ENCODE measurements around the gene PEPD. TPM values are rescaled to one million over a fixed set of nuclear protein-coding genes. Genes with fewer than 3 reads are reported as not detected.

The PEPD gene
- total RNA-seq, 1 donor from 2014 or later = 23.8 TPM

- Mint-ChIP-seq H3K4me3 (ENCODE audit: low read depth) (no peak overlapping the region), H3K27ac (no peak overlapping the region), H3K36me3 (ENCODE audit: low read depth) (no peaks in the 10 kb centered on the region), H3K4me1 (ENCODE audit: low read depth) (no peaks in the 10 kb centered on the region), H3K9me3 (no peaks in the 10 kb centered on the region), H3K27me3 (ENCODE audit: low read depth) (no peaks in the 10 kb centered on the region)
- no peak for DNase-seq (ENCODE audit: low spot score)
- intact Hi-C loops (cut with micrococcal nuclease) = no loop called here
Measured at GRCh38 chr19:33355535-33355934, 166.1 kb downstream of the PEPD start.

- Mint-ChIP-seq H3K27ac (no peak overlapping the region), H3K9me3 (no peaks in the 10 kb centered on the region), H3K36me3 (ENCODE audit: low read depth) (no peaks in the 10 kb centered on the region), H3K27me3 (ENCODE audit: low read depth) (peaks cover 6% of the 10 kb centered on the region), H3K4me1 (ENCODE audit: low read depth) (no peaks in the 10 kb centered on the region), H3K4me3 (ENCODE audit: low read depth) (no peak overlapping the region)
- intact Hi-C loops (cut with micrococcal nuclease) = no loop called here
- no peak for DNase-seq (ENCODE audit: low spot score)
Measured at GRCh38 chr19:33350538-33351309, 170.9 kb downstream of the PEPD start.

- DNase-seq (ENCODE audit: low spot score) = no peak
- no peaks in the 10 kb centered on the region for H3K9me3 Mint-ChIP-seq
- H3K4me1 Mint-ChIP-seq (ENCODE audit: low read depth) = no peaks in the 10 kb centered on the region
- peaks cover 11% of the 10 kb centered on the region for H3K27me3 Mint-ChIP-seq (ENCODE audit: low read depth)
- intact Hi-C loops (cut with micrococcal nuclease) = no loop called here
- H3K4me3 Mint-ChIP-seq (ENCODE audit: low read depth) = no peak overlapping the region
- no peaks in the 10 kb centered on the region for H3K36me3 Mint-ChIP-seq (ENCODE audit: low read depth)
- no peak overlapping the region for H3K27ac Mint-ChIP-seq
Measured at GRCh38 chr19:33349319-33350289, 172.0 kb downstream of the PEPD start.

- intact Hi-C loops (cut with micrococcal nuclease) = no loop called here
- Mint-ChIP-seq H3K27ac (no peak overlapping the region), H3K9me3 (no peaks in the 10 kb centered on the region), H3K4me3 (ENCODE audit: low read depth) (no peak overlapping the region), H3K36me3 (ENCODE audit: low read depth) (no peaks in the 10 kb centered on the region), H3K4me1 (ENCODE audit: low read depth) (no peaks in the 10 kb centered on the region), H3K27me3 (ENCODE audit: low read depth) (peaks cover 15% of the 10 kb centered on the region)
- DNase-seq (ENCODE audit: low spot score) = no peak
Measured at GRCh38 chr19:33348301-33349010, 173.1 kb downstream of the PEPD start.

- peaks cover 21% of the 10 kb centered on the region for H3K27me3 Mint-ChIP-seq (ENCODE audit: low read depth)
- intact Hi-C loops (cut with micrococcal nuclease) = no loop called here
- H3K27ac Mint-ChIP-seq = no peak overlapping the region
- no peaks in the 10 kb centered on the region for H3K36me3 Mint-ChIP-seq (ENCODE audit: low read depth)
- no peak overlapping the region for H3K4me3 Mint-ChIP-seq (ENCODE audit: low read depth)
- no peaks in the 10 kb centered on the region for H3K4me1 Mint-ChIP-seq (ENCODE audit: low read depth)
- no peak for DNase-seq (ENCODE audit: low spot score)
- no peaks in the 10 kb centered on the region for H3K9me3 Mint-ChIP-seq
Measured at GRCh38 chr19:33347300-33347699, 174.3 kb downstream of the PEPD start.

GRCh38 chr19:33346665-33347064, 174.9 kb downstream of the PEPD start:
- Mint-ChIP-seq H3K4me1 (ENCODE audit: low read depth) (no peaks in the 10 kb centered on the region), H3K9me3 (no peaks in the 10 kb centered on the region), H3K27me3 (ENCODE audit: low read depth) (peaks cover 23% of the 10 kb centered on the region), H3K4me3 (ENCODE audit: low read depth) (no peak overlapping the region), H3K36me3 (ENCODE audit: low read depth) (no peaks in the 10 kb centered on the region), H3K27ac (no peak overlapping the region)
- intact Hi-C loops (cut with micrococcal nuclease) = no loop called here
- no peak for DNase-seq (ENCODE audit: low spot score)

- no peaks in the 10 kb centered on the region for H3K9me3 Mint-ChIP-seq
- no peaks in the 10 kb centered on the region for H3K4me1 Mint-ChIP-seq (ENCODE audit: low read depth)
- intact Hi-C loops (cut with micrococcal nuclease) = no loop called here
- DNase-seq (ENCODE audit: low spot score) = no peak
- H3K4me3 Mint-ChIP-seq (ENCODE audit: low read depth) = no peak overlapping the region
- peaks cover 34% of the 10 kb centered on the region for H3K27me3 Mint-ChIP-seq (ENCODE audit: low read depth)
- no peaks in the 10 kb centered on the region for H3K36me3 Mint-ChIP-seq (ENCODE audit: low read depth)
- no peak overlapping the region for H3K27ac Mint-ChIP-seq
Measured at GRCh38 chr19:33345163-33345562, 176.4 kb downstream of the PEPD start.

GRCh38 chr19:33344573-33344925, 177.0 kb downstream of the PEPD start:
- peaks cover 34% of the 10 kb centered on the region for H3K27me3 Mint-ChIP-seq (ENCODE audit: low read depth)
- no peaks in the 10 kb centered on the region for H3K4me1 Mint-ChIP-seq (ENCODE audit: low read depth)

GRCh38 chr19:33343859-33344572, 177.6 kb downstream of the PEPD start:
- Mint-ChIP-seq H3K27me3 (ENCODE audit: low read depth) (peaks cover 36% of the 10 kb centered on the region), H3K4me3 (ENCODE audit: low read depth) (no peak overlapping the region), H3K4me1 (ENCODE audit: low read depth) (no peaks in the 10 kb centered on the region), H3K9me3 (no peaks in the 10 kb centered on the region), H3K36me3 (ENCODE audit: low read depth) (no peaks in the 10 kb centered on the region), H3K27ac (no peak overlapping the region)
- intact Hi-C loops (cut with micrococcal nuclease) = no loop called here
- DNase-seq (ENCODE audit: low spot score) = no peak

More at GRCh38 chr19:33344573-33344925, 177.0 kb downstream of the PEPD start:
- intact Hi-C loops (cut with micrococcal nuclease) = no loop called here
- Mint-ChIP-seq H3K4me3 (ENCODE audit: low read depth) (no peak overlapping the region), H3K9me3 (no peaks in the 10 kb centered on the region), H3K27ac (no peak overlapping the region), H3K36me3 (ENCODE audit: low read depth) (no peaks in the 10 kb centered on the region)
- DNase-seq (ENCODE audit: low spot score) = no peak

GRCh38 chr19:33343301-33343700, 178.3 kb downstream of the PEPD start:
- Mint-ChIP-seq H3K27ac (no peak overlapping the region), H3K27me3 (ENCODE audit: low read depth) (peaks cover 43% of the 10 kb centered on the region), H3K36me3 (ENCODE audit: low read depth) (no peaks in the 10 kb centered on the region), H3K4me1 (ENCODE audit: low read depth) (no peaks in the 10 kb centered on the region), H3K9me3 (no peaks in the 10 kb centered on the region), H3K4me3 (ENCODE audit: low read depth) (no peak overlapping the region)
- intact Hi-C loops (cut with micrococcal nuclease) = no loop called here
- no peak for DNase-seq (ENCODE audit: low spot score)

- Mint-ChIP-seq H3K27ac (no peak overlapping the region), H3K9me3 (no peaks in the 10 kb centered on the region), H3K4me3 (ENCODE audit: low read depth) (no peak overlapping the region), H3K36me3 (ENCODE audit: low read depth) (no peaks in the 10 kb centered on the region), H3K4me1 (ENCODE audit: low read depth) (no peaks in the 10 kb centered on the region), H3K27me3 (ENCODE audit: low read depth) (peaks cover 43% of the 10 kb centered on the region)
- intact Hi-C loops (cut with micrococcal nuclease) = no loop called here
- DNase-seq (ENCODE audit: low spot score) = no peak
Measured at GRCh38 chr19:33340991-33341390, 180.6 kb downstream of the PEPD start.

Data from activated T-helper 2 cell treated with anti-CD3 and anti-CD28 coated beads, Interferon-gamma antibody, Interleukin-2, Interleukin-4, amounts not matched to agents 10 μg/mL and 5 μg/mL and 100 μg/mL, durations not matched to agents 14 hours and 24 hours and 36 hours (primary cell).